GM21717 (cell line): ENCODE data around the gene PVR.
"Not testable (repeated sequence)": the region's sequence is repeated elsewhere in the genome, so short reads cannot be mapped to it uniquely, and the experiment has no call there.

Experiments used
- ATAC-seq: cut with Tn5 transposase; IDR thresholded peaks from one replicate; pipeline ENCODE4 v1.9.1; 2021; ENCODE audit warnings: mild to moderate bottlenecking, moderate library complexity; ENCODE audit not compliant: unreplicated experiment

Gene PVR

GRCh38 chr19:44643605-44644401, at the start of gene PVR:
Gene PVR (plus strand): TSS chr19:44643910. CDS start chr19:44644097, 187 bp downstream.
- ATAC-seq = no peak

- ATAC-seq = no peak
Measured at GRCh38 chr19:44596428-44597130, 47.1 kb upstream of the PVR start.

- ATAC-seq = no peak
Measured at GRCh38 chr19:44597131-44597491, 46.6 kb upstream of the PVR start.

GRCh38 chr19:44598355-44598754, 45.4 kb upstream of the PVR start:
- ATAC-seq = no peak

GRCh38 chr19:44598880-44599279, 44.8 kb upstream of the PVR start:
- ATAC-seq = no peak

- ATAC-seq = no peak
Measured at GRCh38 chr19:44600466-44600865, 43.2 kb upstream of the PVR start.

GRCh38 chr19:44602081-44602480, 41.6 kb upstream of the PVR start:
- ATAC-seq = no peak

GRCh38 chr19:44603201-44603945, 40.3 kb upstream of the PVR start:
- ATAC-seq = no peak

GRCh38 chr19:44604241-44604640, 39.5 kb upstream of the PVR start:
- no peak for ATAC-seq

GRCh38 chr19:44605547-44605946, 38.2 kb upstream of the PVR start:
- no peak for ATAC-seq

- ATAC-seq = no peak
Measured at GRCh38 chr19:44607049-44607448, 36.7 kb upstream of the PVR start.

GRCh38 chr19:44607917-44608316, 35.8 kb upstream of the PVR start:
- ATAC-seq = no peak

GRCh38 chr19:44608391-44608821, 35.3 kb upstream of the PVR start:
- ATAC-seq = no peak

GRCh38 chr19:44609219-44609618, 34.5 kb upstream of the PVR start:
- no peak for ATAC-seq

- not testable (repeated sequence) for ATAC-seq
Measured at GRCh38 chr19:44610497-44610896, 33.2 kb upstream of the PVR start.

- ATAC-seq = no peak
Measured at GRCh38 chr19:44611812-44612295, 31.9 kb upstream of the PVR start.

GRCh38 chr19:44613295-44614178, 30.2 kb upstream of the PVR start, which contains the start of gene IGSF23:
Gene IGSF23 (plus strand): TSS chr19:44613563. CDS start chr19:44613646, 83 bp downstream.
- no peak for ATAC-seq

GRCh38 chr19:44614313-44614712, 29.4 kb upstream of the PVR start:
- no peak for ATAC-seq

GRCh38 chr19:44615863-44616247, 27.9 kb upstream of the PVR start:
- ATAC-seq = no peak

- no peak for ATAC-seq
Measured at GRCh38 chr19:44617110-44617880, 26.4 kb upstream of the PVR start.
